ENCODE results near the gene CFAP43.
A peak's percentile ranks its signal among the peaks of the same experiment; 100 is the strongest.

The CFAP43 gene

GRCh38 chr10:104100795-104101194, 131.4 kb downstream of the CFAP43 start:
- Histone ChIP-seq H3K27ac (ENCODE audit: low read depth, low read length) (no peak overlapping the region), H2BK5ac (ENCODE audit: low read depth, low read length, poor library complexity) (no peak overlapping the region), H3K4me3 (ENCODE audit: low read depth, low read length) (no peak overlapping the region), H4K91ac (ENCODE audit: low read depth, low read length) (no peak overlapping the region), H3K27me3 (ENCODE audit: insufficient read depth, low read length) (no peaks in the 10 kb centered on the region), H2AFZ (ENCODE audit: insufficient read depth, low read length, poor library complexity) (no peak overlapping the region), H3K14ac (ENCODE audit: low read length) (no peak overlapping the region), H3K18ac (ENCODE audit: low read length) (no peak overlapping the region), H2AK5ac (ENCODE audit: low read length) (no peak overlapping the region), H4K8ac (ENCODE audit: low read depth, low read length) (no peak overlapping the region), H3K9ac (ENCODE audit: low read length) (no peak overlapping the region), H2BK12ac (ENCODE audit: low read length) (no peak overlapping the region), H3K36me3 (ENCODE audit: control insufficient read depth in 1 of 2, insufficient read depth in 2 of 2, low read length in 2 of 2) (no peaks in the 10 kb centered on the region), H2BK120ac (ENCODE audit: insufficient read depth, low read length, poor library complexity) (no peak overlapping the region), H3K79me2 (ENCODE audit: control insufficient read depth, insufficient read depth, low read length, poor library complexity) (no peaks in the 10 kb centered on the region), H3K9me3 (ENCODE audit: insufficient read depth, low read depth, low read length) (no peaks in the 10 kb centered on the region), H3K4me1 (ENCODE audit: control insufficient read depth in 1 of 2, insufficient read depth in 2 of 2, low read length in 2 of 2) (no peaks in the 10 kb centered on the region), H3K79me1 (ENCODE audit: low read length) (no peaks in the 10 kb centered on the region), H3K4me2 (ENCODE audit: low read length) (no peak overlapping the region), H3K4ac (ENCODE audit: low read depth, low read length) (no peak overlapping the region), H4K12ac (ENCODE audit: low read depth, low read length) (no peak overlapping the region), H3K23ac (ENCODE audit: low read length) (no peak overlapping the region)
- DNase-seq, result no peak
- WGBS (ENCODE audit: extremely low coverage, insufficient coverage, insufficient read length), result no CpG with 5 or more reads among the region's 1 CpG

GRCh38 chr10:104099941-104100340, 132.2 kb downstream of the CFAP43 start:
- no peak overlapping the region for H3K18ac ChIP-seq (ENCODE audit: low read length)
- H3K79me1 ChIP-seq (ENCODE audit: low read length), result no peaks in the 10 kb centered on the region
- H2BK5ac ChIP-seq (ENCODE audit: low read depth, low read length, poor library complexity), result no peak overlapping the region
- no peak overlapping the region for H2BK12ac ChIP-seq (ENCODE audit: low read length)
- no peaks in the 10 kb centered on the region for H3K27me3 ChIP-seq (ENCODE audit: insufficient read depth, low read length)
- no peak overlapping the region for H2BK120ac ChIP-seq (ENCODE audit: insufficient read depth, low read length, poor library complexity)
- no peaks in the 10 kb centered on the region for H3K79me2 ChIP-seq (ENCODE audit: control insufficient read depth, insufficient read depth, low read length, poor library complexity)
- no peak overlapping the region for H3K23ac ChIP-seq (ENCODE audit: low read length)
- H4K91ac ChIP-seq (ENCODE audit: low read depth, low read length), result no peak overlapping the region
- no peak overlapping the region for H3K4me2 ChIP-seq (ENCODE audit: low read length)
- no peak overlapping the region for H3K9ac ChIP-seq (ENCODE audit: low read length)
- no peak overlapping the region for H2AFZ ChIP-seq (ENCODE audit: insufficient read depth, low read length, poor library complexity)
- no peak overlapping the region for H2AK5ac ChIP-seq (ENCODE audit: low read length)
- no peak overlapping the region for H3K4ac ChIP-seq (ENCODE audit: low read depth, low read length)
- no peak overlapping the region for H3K4me3 ChIP-seq (ENCODE audit: low read depth, low read length)
- H3K36me3 ChIP-seq (ENCODE audit: control insufficient read depth in 1 of 2, insufficient read depth in 2 of 2, low read length in 2 of 2), result no peaks in the 10 kb centered on the region
- no peak overlapping the region for H4K8ac ChIP-seq (ENCODE audit: low read depth, low read length)
- no peak overlapping the region for H4K12ac ChIP-seq (ENCODE audit: low read depth, low read length)
- H3K9me3 ChIP-seq (ENCODE audit: insufficient read depth, low read depth, low read length), result no peaks in the 10 kb centered on the region
- no peak overlapping the region for H3K14ac ChIP-seq (ENCODE audit: low read length)
- no peaks in the 10 kb centered on the region for H3K4me1 ChIP-seq (ENCODE audit: control insufficient read depth in 1 of 2, insufficient read depth in 2 of 2, low read length in 2 of 2)
- H3K27ac ChIP-seq (ENCODE audit: low read depth, low read length), result no peak overlapping the region
- no peak for DNase-seq

DNA sequence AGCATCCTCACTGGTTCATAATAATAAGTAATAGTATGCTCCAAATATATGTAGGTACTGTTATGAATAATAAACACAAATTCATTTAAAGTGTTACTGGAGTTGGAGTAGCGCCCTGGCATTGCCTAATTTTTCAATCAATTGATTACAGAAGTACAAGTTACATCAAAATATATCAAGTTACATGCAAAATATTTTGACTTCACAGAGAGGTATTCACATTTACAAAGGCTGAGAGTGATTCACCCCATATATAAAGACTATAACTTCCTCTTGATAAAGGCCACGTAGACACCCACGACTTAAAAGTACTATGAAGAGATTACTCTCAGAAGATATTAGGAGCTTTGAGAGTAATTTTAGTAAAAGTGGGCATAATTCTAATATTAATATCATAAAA, 132.9 kb downstream of the CFAP43 start:
- H2AFZ ChIP-seq (ENCODE audit: insufficient read depth, low read length, poor library complexity), result no peak overlapping the region
- H3K4me3 ChIP-seq (ENCODE audit: low read depth, low read length), result no peak overlapping the region
- H2BK120ac ChIP-seq (ENCODE audit: insufficient read depth, low read length, poor library complexity), result no peak overlapping the region
- no peak overlapping the region for H3K4ac ChIP-seq (ENCODE audit: low read depth, low read length)
- no peaks in the 10 kb centered on the region for H3K79me1 ChIP-seq (ENCODE audit: low read length)
- WGBS (ENCODE audit: extremely low coverage, insufficient coverage, insufficient read length), result no CpG with 5 or more reads among the region's 3 CpGs
- H3K27ac ChIP-seq (ENCODE audit: low read depth, low read length), result no peak overlapping the region
- H3K36me3 ChIP-seq (ENCODE audit: control insufficient read depth in 1 of 2, insufficient read depth in 2 of 2, low read length in 2 of 2), result no peaks in the 10 kb centered on the region
- DNase-seq, result no peak
- no peak overlapping the region for H3K14ac ChIP-seq (ENCODE audit: low read length)
- no peak overlapping the region for H3K9ac ChIP-seq (ENCODE audit: low read length)
- H3K79me2 ChIP-seq (ENCODE audit: control insufficient read depth, insufficient read depth, low read length, poor library complexity), result no peaks in the 10 kb centered on the region
- H4K91ac ChIP-seq (ENCODE audit: low read depth, low read length), result no peak overlapping the region
- H2AK5ac ChIP-seq (ENCODE audit: low read length), result no peak overlapping the region
- no peak overlapping the region for H3K23ac ChIP-seq (ENCODE audit: low read length)
- no peaks in the 10 kb centered on the region for H3K9me3 ChIP-seq (ENCODE audit: insufficient read depth, low read depth, low read length)
- H4K12ac ChIP-seq (ENCODE audit: low read depth, low read length), result no peak overlapping the region
- H3K18ac ChIP-seq (ENCODE audit: low read length), result no peak overlapping the region
- no peaks in the 10 kb centered on the region for H3K27me3 ChIP-seq (ENCODE audit: insufficient read depth, low read length)
- H4K8ac ChIP-seq (ENCODE audit: low read depth, low read length), result no peak overlapping the region
- no peak overlapping the region for H3K4me2 ChIP-seq (ENCODE audit: low read length)
- H2BK5ac ChIP-seq (ENCODE audit: low read depth, low read length, poor library complexity), result no peak overlapping the region
- H3K4me1 ChIP-seq (ENCODE audit: control insufficient read depth in 1 of 2, insufficient read depth in 2 of 2, low read length in 2 of 2), result no peaks in the 10 kb centered on the region
- no peak overlapping the region for H2BK12ac ChIP-seq (ENCODE audit: low read length)

DNA sequence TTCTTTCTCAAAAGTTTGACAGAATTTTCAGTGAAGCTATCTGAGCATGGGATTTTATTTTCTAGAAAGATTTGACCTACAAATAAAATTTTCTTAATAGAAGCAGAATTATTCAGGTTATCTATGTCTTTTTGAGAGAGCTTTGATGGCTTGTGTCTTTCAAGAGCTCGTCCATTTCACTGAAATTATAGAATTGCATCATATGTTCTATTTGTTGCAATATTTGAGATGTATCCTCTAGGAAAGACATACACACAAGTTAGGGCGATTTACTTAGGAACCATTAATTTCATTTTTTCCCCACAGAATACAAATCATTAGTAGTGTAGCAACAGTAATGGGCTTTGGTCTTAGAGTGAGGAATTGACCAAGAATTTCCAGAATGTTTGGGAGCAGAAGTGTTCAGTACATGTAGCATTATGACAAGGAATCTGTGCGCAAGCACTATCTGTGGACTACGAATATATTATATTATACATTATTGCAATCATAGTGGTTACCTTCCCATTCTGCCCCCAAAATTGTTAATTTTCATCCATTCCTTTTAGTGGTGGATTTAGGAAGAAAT, 133.7 kb downstream of the CFAP43 start:
- no peak overlapping the region for H3K4me2 ChIP-seq (ENCODE audit: low read length)
- WGBS (ENCODE audit: extremely low coverage, insufficient coverage, insufficient read length), result no CpG with 5 or more reads among the region's 4 CpGs
- H3K14ac ChIP-seq (ENCODE audit: low read length), result no peak overlapping the region
- H3K79me1 ChIP-seq (ENCODE audit: low read length), result no peaks in the 10 kb centered on the region
- no peak overlapping the region for H2BK5ac ChIP-seq (ENCODE audit: low read depth, low read length, poor library complexity)
- no peaks in the 10 kb centered on the region for H3K27me3 ChIP-seq (ENCODE audit: insufficient read depth, low read length)
- no peak overlapping the region for H3K9ac ChIP-seq (ENCODE audit: low read length)
- no peak overlapping the region for H2AK5ac ChIP-seq (ENCODE audit: low read length)
- no peaks in the 10 kb centered on the region for H3K4me1 ChIP-seq (ENCODE audit: control insufficient read depth in 1 of 2, insufficient read depth in 2 of 2, low read length in 2 of 2)
- no peak overlapping the region for H3K23ac ChIP-seq (ENCODE audit: low read length)
- no peak overlapping the region for H3K18ac ChIP-seq (ENCODE audit: low read length)
- H3K9me3 ChIP-seq (ENCODE audit: insufficient read depth, low read depth, low read length), result no peaks in the 10 kb centered on the region
- H4K12ac ChIP-seq (ENCODE audit: low read depth, low read length), result no peak overlapping the region
- H3K27ac ChIP-seq (ENCODE audit: low read depth, low read length), result no peak overlapping the region
- no peaks in the 10 kb centered on the region for H3K36me3 ChIP-seq (ENCODE audit: control insufficient read depth in 1 of 2, insufficient read depth in 2 of 2, low read length in 2 of 2)
- no peak overlapping the region for H2BK12ac ChIP-seq (ENCODE audit: low read length)
- peak in 1 of 2 donors; percentile 68 for DNase-seq
- H4K8ac ChIP-seq (ENCODE audit: low read depth, low read length), result no peak overlapping the region
- H3K4ac ChIP-seq (ENCODE audit: low read depth, low read length), result no peak overlapping the region
- H2BK120ac ChIP-seq (ENCODE audit: insufficient read depth, low read length, poor library complexity), result no peak overlapping the region
- no peaks in the 10 kb centered on the region for H3K79me2 ChIP-seq (ENCODE audit: control insufficient read depth, insufficient read depth, low read length, poor library complexity)
- no peak overlapping the region for H3K4me3 ChIP-seq (ENCODE audit: low read depth, low read length)
- H4K91ac ChIP-seq (ENCODE audit: low read depth, low read length), result no peak overlapping the region
- H2AFZ ChIP-seq (ENCODE audit: insufficient read depth, low read length, poor library complexity), result no peak overlapping the region

Measured in trophoblast cell (in vitro differentiated cells and primary cell).